CD4-positive, alpha-beta T cell treated with Interleukin-4 for 1 hour (primary cell): Measurements from ENCODE around the gene SERTM2.

Experiments
- DNase-seq, 2 donors: peaks; one replicate each; pipeline ENCODE4 v3.0.0-alpha.2; 2020 to 2022

Gene SERTM2

DNA sequence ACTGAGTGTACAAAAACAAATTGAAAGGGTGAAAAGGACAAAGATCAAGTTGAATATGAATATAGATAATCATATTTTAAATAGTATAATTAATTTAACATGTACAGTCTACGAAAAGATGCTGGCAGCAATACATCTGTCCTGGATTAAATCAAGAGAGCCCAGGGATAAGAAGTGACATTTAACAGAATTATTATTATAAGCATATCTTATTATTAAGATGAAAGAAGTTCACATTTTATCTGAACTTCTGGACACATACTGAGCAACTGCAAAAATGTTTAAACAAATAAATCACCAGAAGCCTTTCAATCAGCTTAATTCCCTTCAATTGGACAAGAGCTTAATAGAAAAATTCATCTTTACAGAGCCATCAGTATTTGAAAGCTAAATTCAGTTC lies 50.4 kb downstream of the SERTM2 start:
- no peak for DNase-seq

DNA sequence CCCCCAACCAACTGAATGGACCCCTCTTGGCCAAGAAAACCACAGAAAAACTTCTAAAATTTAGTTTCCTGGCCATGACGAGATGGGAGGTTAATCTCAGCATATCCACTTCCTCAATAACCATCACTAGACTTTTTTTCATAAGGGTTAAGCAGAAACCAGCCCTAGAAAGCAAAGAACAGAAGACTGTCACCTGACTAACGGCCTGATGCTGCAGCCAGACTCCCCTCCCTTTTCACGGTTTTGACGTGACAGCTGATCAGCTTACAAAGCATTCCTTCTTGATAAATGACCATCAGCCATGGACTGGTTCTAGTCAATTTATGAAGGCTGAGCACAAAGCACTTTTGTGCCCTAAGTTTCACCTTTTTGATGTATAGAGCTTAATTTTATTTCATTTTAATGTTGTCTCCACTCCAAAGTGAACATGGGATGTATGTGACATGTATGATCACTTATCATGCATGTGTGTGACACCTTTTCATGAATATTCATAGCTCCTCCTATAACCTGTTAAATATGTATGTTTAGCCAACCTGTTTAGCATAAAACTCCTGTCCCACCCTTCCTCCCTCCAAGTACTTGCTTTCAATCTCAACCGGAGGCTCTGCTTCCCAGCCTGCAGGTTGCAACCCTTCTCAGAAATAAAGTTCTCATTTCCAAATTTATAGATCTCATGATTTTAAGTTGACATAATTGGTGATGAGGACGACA lies 56.3 kb downstream of the SERTM2 start:
- no peak for DNase-seq

DNA sequence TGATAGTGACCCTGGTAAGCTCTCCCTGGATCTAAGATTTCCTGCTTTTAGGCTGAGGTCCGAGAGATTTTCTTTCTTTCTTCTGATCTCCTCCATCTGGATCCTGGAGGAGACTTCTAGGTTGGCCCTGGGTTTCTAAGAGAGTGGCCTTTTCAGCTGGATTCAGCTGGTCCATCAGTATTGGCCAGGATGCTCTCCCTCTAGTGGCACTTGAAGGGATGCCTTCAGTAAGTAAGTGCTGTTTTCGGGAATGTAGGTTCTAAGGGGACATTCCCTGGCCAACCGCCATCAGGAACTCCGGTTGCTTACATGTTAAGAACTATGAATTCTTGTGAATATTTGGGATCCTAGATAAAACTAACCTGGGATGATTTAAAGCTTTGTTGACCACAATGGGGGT lies 56.9 kb downstream of the SERTM2 start:
- DNase-seq = no peak

DNA sequence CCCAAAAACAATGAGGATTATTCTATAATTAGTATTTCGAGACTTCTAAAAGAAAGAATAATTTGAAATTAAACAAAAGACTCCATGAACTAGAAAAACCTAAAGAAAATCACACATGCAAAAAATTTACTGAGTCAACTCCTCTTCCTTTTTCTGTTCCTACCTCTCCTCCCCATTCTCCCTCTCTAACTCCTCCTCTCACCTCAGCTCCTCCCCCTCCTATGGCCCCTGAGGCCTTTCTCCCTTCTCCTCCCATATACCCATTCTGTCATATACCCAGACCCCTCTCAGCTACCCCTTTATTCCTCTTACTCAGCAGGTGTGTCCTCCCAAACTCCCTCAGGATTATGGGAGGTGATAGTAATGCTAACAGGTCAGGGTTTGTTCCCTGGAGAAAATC lies 57.4 kb downstream of the SERTM2 start:
- no peak for DNase-seq
